T follicular helper cell (primary cell): ENCODE measurements around the gene INO80E.
A peak's percentile ranks its signal among the peaks of the same experiment; 100 is the strongest.
"Not testable (repeated sequence)": the region's sequence is repeated elsewhere in the genome, so short reads cannot be mapped to it uniquely, and the experiment has no call there.

Source experiments
- DNase-seq: peaks from one replicate; pipeline ENCODE4 v3.0.0-alpha.2; 2020; ENCODE audit warnings: low read depth
- total RNA-seq, 2 experiments: gene quantifications; one replicate each; lab custom pipeline; 2026; lab: John Stamatoyannopoulos, UW

Gene INO80E, protein sequence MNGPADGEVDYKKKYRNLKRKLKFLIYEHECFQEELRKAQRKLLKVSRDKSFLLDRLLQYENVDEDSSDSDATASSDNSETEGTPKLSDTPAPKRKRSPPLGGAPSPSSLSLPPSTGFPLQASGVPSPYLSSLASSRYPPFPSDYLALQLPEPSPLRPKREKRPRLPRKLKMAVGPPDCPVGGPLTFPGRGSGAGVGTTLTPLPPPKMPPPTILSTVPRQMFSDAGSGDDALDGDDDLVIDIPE
- 54.6 to 95.9 reads per million in 2 experiments for total RNA-seq

DNA sequence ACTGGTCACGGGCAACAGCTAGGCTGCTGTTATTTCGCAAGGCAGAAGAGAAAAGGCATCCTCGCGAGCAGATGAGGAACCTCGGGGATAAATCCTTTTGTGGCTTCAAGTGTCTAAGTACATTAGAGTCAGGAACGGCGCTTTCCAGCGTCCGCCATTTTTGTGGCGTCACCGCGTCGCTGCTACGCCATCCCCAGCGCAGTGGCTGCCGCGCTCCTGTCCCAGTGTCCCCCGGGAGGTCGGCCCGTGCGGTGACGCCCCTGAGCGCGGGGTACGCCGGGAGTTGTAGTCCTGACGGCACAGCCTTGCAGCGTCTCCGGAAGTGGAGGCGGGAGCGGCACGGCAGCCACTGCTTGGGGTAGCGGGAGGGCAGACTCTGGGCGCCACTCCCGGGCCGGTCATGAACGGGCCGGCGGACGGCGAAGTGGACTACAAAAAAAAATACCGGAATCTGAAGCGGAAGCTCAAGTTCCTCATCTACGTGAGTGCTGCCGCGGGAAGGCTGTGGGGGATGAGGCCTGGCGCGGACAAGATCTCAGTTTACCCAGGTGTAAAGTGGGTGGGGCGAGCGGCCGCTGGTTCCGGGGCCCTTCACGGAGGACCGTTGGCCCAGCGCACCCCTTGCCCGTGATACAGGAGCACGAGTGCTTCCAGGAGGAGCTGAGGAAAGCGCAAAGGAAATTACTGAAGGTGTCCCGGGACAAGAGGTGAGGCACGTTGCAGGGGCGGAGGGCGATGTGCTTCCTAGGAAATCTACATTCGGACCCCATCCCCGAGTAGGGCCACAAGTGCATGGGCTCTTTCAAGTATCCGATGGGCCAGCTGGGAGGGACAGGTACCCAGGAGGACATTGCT lies at the start of gene INO80E:
INO80E (plus strand) TSS at position 331 of the 855 bp plus-strand sequence; CDS start at position 401, 70 bp downstream.
- peak; percentile 99 for DNase-seq

GRCh38 chr16:29947897-29948296 lies 48.1 kb upstream of the INO80E start:
- DNase-seq, result no peak

GRCh38 chr16:29950806-29951461 lies 45.1 kb upstream of the INO80E start:
- DNase-seq, result no peak

- no peak for DNase-seq
Measured at GRCh38 chr16:29951625-29952365, 44.2 kb upstream of the INO80E start.

DNA sequence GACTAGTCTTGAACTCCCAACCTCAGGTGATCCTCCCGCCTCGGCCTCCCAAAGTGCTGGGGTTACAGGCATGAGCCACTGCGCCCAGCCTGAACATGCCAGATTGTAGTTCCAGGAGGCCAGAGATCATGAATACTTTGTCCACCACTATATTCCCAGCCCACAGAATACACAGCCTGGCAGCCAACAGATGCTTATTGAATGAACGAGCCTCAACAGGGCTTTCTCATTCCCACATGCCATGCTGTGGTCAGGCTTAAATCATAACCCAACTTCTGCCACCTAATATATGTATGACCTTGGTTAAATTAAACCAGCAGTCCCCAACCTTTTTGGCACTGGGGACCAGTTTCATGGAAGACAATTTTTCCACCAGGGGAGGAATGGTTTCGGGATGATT lies 37.3 kb upstream of the INO80E start:
- DNase-seq, result no peak

GRCh38 chr16:29959293-29959692 lies 36.7 kb upstream of the INO80E start:
- no peak for DNase-seq

DNA sequence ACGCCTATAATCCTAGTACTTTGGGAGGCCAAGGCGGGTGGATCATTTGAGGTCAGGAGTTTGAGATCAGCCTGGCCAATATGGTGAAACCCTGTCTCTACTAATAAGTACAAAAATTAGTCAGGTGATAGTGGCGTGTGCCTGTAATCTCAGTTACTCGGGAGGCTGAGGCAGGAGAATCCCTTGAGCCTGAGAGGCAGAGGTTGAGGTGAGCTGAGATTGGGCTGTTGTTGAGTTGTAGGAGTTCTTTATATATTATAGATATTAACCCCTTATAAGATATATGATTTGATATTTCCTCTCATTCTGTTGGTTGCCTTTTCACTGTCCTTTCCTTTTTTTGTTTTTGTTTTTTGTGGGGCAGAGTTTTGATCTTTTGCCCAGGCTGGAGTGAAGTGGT lies 36.2 kb upstream of the INO80E start:
- DNase-seq, result not testable (repeated sequence)

GRCh38 chr16:29961127-29961478 lies 34.9 kb upstream of the INO80E start:
- DNase-seq, result no peak

- DNase-seq, result peak; percentile 89
Measured at GRCh38 chr16:29961479-29962343, 34.3 kb upstream of the INO80E start, which contains the start of gene TMEM219. Gene TMEM219, plus strand, starts transcription at chr16:29962079. Its CDS starts 1,065 bp downstream, at chr16:29963144.

GRCh38 chr16:29962344-29962994 lies 33.6 kb upstream of the INO80E start:
- DNase-seq, result no peak

DNA sequence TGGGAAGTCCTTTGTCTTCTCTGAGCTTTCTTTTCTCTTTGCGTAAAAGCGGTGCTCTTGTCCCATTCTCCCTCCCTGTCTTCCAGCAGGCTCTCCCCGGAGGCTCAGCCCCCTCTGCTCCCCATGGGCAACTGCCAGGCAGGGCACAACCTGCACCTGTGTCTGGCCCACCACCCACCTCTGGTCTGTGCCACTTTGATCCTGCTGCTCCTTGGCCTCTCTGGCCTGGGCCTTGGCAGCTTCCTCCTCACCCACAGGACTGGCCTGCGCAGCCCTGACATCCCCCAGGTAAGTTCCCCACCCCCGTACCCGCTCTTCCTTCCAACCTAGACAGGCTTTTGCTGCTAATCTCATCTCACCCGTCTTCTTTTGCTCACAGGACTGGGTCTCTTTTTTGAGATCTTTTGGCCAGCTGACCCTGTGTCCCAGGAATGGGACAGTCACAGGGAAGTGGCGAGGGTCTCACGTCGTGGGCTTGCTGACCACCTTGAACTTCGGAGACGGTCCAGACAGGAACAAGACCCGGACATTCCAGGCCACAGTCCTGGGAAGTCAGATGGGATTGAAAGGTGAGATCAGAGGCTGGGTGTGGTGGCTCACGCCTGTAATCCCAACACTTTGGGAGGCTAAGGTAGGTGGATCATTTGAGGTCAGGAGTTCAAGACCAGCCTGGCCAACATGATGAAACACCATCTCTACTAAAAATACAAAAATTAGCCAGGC lies 32.9 kb upstream of the INO80E start:
- no peak for DNase-seq

- no peak for DNase-seq
Measured at GRCh38 chr16:29968205-29968604, 27.8 kb upstream of the INO80E start.

- no peak for DNase-seq
Measured at GRCh38 chr16:29971304-29971703, 24.7 kb upstream of the INO80E start.

DNA sequence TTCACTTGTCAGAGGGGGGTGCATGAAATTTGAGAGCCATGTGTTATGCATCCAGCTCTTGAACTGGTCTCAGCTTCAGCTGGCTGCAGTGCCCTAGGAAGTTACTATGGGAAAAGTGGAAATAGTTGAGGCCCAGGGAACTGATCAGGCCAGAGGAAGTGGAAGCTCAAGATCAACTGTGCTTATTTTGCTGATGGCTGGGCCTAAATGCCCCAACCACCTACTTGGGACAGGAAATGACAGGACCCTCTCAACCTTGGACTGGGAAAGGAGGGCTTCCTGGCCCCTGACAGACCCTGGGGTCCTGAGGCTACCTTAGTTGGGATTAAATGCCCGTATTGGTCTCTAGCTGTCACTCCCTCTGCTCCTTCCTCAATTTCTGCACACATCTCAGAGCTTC lies 23.5 kb upstream of the INO80E start:
- DNase-seq, result no peak

- DNase-seq, result no peak
Measured at GRCh38 chr16:29972992-29973383, 23.1 kb upstream of the INO80E start.

DNA sequence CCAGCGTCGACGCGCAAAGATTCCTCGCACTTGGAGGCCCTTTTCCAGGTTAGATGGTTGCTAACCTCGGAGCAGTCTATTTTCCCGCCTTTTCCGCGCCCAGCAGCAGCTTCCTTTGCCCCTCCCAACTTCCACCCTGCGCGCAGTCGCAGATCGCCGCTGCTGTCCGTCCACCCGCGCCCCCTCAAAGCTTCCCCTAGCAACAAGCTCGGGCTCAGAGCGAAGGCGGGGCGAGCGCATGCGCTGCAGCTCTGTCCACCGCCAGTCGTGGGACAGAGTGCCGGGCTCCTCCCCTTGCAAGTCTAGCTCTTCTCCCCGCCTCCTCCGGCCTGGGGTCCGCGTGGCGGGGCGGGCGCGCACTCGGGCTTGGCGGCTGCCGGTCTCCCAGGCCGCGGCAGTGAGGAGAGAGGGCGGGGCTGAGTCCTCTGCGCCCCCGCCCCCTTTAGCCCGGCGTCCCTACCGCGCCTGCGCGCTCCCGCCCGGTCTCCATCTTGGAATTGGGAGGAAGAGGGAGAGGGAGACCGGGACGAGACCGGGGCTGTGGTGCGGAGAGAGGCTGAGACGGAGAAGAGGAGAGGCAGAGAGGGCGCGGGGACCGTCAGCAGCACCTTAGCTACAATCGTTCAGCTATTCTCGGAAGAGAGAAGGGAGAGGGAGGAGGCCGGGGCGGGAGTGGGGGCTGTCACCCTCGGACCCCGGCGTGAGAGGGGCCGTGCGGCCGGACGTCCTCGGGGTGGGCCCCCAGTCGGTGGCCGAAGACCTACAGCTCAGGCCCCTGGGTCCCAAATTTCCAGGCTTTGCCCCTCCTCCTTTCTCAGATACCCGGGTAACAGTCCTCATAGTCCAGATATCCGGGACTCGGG lies 22.4 kb upstream of the INO80E start, which contains the start of gene TAOK2:
TAOK2 (plus strand) TSS at position 485 of the 863 bp plus-strand sequence. CDS start 3,905 bp downstream, outside the sequence.
- DNase-seq, result peak; percentile 86

DNA sequence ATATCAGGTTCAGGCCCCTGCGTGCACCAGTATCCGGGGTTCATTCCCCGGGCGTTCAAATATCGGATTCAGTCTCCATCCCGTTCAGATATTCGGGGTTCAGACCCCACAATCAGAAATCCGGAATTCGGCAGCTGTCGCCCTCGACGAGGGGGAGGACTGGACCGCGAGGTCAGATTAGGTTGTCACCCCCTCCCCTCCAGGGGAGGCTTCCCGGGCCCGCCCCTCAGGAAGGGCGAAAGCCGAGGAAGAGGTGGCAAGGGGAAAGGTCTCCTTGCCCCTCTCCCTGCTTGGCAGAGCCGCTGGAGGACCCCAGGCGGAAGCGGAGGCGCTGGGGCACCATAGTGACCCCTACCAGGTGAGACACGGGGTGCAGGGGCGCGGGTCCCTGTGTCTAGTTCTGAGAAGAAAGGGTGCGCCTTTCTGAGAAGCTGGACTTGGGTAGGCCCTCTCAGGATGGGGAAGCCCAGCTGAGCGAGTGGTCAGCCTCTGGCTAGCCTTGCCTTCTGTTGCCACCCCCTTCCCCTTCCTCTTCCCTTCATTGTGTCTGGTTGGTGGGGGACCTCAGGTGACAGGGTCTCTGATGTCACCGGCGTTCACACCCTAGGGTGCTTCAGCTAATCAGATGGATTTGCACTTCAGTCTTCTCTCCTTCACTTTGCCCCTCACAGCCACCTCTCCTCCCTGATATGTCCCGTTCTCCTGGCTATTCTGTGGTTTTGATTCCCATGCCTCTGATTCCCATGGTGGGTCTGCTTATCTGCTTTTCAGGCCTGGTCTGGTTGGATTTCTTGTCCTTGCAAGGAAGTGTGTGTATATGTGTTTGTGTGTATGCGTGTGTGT lies 21.5 kb upstream of the INO80E start:
- DNase-seq, result no peak

DNA sequence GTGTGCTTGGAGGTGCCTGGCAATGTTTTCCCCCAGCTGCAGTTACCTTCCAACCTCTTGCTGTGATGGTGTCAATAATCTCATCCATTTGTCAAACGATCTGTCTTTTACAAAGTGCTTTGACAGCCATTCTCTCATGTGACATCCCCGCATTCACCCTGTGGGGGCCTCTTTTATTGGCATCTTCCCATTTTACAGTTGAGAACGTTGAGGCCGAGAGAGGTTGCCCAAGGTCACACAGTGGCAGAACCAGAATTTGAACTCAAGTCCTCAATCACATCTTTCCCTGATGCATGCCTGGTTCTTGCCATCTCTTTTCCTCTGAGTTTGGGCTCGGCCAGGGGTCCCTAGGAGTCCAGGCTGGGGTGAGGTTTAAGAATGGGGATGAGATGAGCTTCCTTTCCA lies 20.9 kb upstream of the INO80E start:
- DNase-seq, result no peak
